ENCODE measurements around the gene METTL9. TPM values are rescaled to one million over a fixed set of nuclear protein-coding genes. Genes with fewer than 3 reads are reported as not detected.

Gene METTL9
- total RNA-seq: 115 and 182 TPM in 2 replicates

DNA sequence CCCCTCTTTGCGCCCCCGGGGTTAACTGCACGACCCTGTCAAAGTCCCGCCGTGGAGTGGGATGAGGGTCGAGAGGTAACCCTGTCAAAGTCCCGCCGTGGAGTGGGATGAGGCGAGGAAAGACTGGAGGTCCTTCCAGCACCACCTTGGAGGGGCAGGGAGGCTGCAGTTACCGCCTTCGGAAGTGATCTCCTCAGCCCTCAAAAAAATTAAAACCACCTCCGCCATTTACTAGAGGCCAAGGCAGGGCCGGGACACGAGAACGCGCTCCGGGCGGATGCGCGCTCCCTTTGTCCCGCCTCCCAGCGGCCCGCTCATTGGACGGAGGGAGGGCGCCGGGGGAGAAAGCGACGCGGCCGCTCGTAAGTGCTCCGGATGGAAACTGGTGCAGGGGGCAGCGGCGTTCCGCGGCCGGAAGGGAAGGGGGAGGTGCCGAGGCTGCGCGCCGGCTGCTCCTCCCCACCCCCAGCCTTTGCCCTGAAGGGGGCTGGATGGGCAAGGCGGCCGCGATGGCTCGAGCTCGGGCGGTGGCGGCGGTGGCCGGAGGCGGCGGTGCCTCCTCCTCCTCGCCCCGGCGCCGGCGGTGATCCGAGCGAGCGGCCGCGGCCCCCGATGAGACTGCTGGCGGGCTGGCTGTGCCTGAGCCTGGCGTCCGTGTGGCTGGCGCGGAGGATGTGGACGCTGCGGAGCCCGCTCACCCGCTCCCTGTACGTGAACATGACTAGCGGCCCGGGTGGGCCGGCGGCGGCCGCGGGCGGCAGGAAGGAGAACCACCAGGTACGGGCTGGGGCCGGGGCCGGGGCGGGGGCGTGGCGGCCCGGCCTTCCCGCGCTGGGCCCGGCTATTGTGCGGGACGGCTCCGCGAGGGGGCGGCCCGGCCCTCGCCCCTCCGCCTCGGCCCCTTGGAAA, at the start of gene METTL9:
METTL9 (plus strand) TSS at position 456 of the 909 bp plus-strand sequence; CDS start at position 613, 157 bp downstream.

GRCh38 chr16:21652453-21652852, 53.1 kb downstream of the METTL9 start, which contains the start of gene IGSF6:
Gene IGSF6, minus strand, starts transcription at chr16:21652608. Its CDS starts 10 bp downstream, at chr16:21652598.

GRCh38 chr16:21663889-21664647, 64.7 kb downstream of the METTL9 start, which contains the start of gene OTOA:
Gene OTOA, plus strand, starts transcription at chr16:21663968. Its CDS starts 14,547 bp downstream, at chr16:21678515.

Other genes with a start within 250 kb of the METTL9 start
- gene IGSF6, start 53.0 kb downstream of the METTL9 start, total RNA-seq: not detected in 2 replicates
- under 0.01 TPM in 1 of 2 replicates, not detected in the other for gene OTOA, start 64.4 kb downstream of the METTL9 start, total RNA-seq